Frontal cortex (tissue), 4 donors: ENCODE measurements around the gene CCDC141. TPM values are rescaled to one million over a fixed set of nuclear protein-coding genes. Genes with fewer than 3 reads are reported as not detected.
"Not testable (repeated sequence)": the region's sequence is repeated elsewhere in the genome, so short reads cannot be mapped to it uniquely, and the experiment has no call there.

Source experiments
- DNase-seq, 2 donors: peaks; one replicate each; pipeline ENCODE4 v3.0.0; 2012; ENCODE audit warnings: low spot score in 2 of 2
- FAIRE-seq: peaks from 2 replicates; lab custom pipeline; 2012; peaks lifted over from hg19 to GRCh38; lab: Jason Lieb, UNC
- total RNA-seq: library from RNA; depleted of rRNA; stranded (reverse); fragments of >200 nt; gene quantifications from one replicate; pipeline ENCODE4 v1.2.3, GENCODE V29; 2014
- donor health status: control.
- donor health status: control.
- donor health status: control.

CCDC141 gene
- total RNA-seq, 1 donor from 2014 or later, result 1.2 TPM

GRCh38 chr2:179044500-179044899, 5.4 kb downstream of the CCDC141 start:
- no peak for DNase-seq
- FAIRE-seq, result no peak

- FAIRE-seq, result no peak
These were observed 12.1 kb downstream of the CCDC141 start for GRCh38 chr2:179037807-179038206.

GRCh38 chr2:179036353-179036905, 13.5 kb downstream of the CCDC141 start:
- no peak for FAIRE-seq
- no peak for DNase-seq

More at GRCh38 chr2:179037807-179038206, 12.1 kb downstream of the CCDC141 start:
- DNase-seq, result no peak

GRCh38 chr2:179031731-179032408, 18.1 kb downstream of the CCDC141 start:
- FAIRE-seq (no peak), DNase-seq (no peak)

- no peak for DNase-seq
- FAIRE-seq, result no peak
These were observed 25.5 kb downstream of the CCDC141 start for GRCh38 chr2:179024445-179024844.

- FAIRE-seq, result no peak
These were observed 27.3 kb downstream of the CCDC141 start for GRCh38 chr2:179022685-179023084.

GRCh38 chr2:179021258-179021657, 28.7 kb downstream of the CCDC141 start:
- DNase-seq, result no peak
- no peak for FAIRE-seq

More at GRCh38 chr2:179022685-179023084, 27.3 kb downstream of the CCDC141 start:
- DNase-seq, result no peak

- no peak for DNase-seq
- no peak for FAIRE-seq
These were observed 29.7 kb downstream of the CCDC141 start for GRCh38 chr2:179020156-179020750.

- no peak for DNase-seq
These were observed 30.7 kb downstream of the CCDC141 start for GRCh38 chr2:179019260-179019659.

GRCh38 chr2:179017773-179018357, 32.1 kb downstream of the CCDC141 start:
- DNase-seq (no peak), FAIRE-seq (no peak)

More at GRCh38 chr2:179019260-179019659, 30.7 kb downstream of the CCDC141 start:
- FAIRE-seq, result no peak

GRCh38 chr2:179014189-179014588, 35.7 kb downstream of the CCDC141 start:
- not testable (repeated sequence) for DNase-seq, FAIRE-seq

GRCh38 chr2:179005976-179006375, 44.0 kb downstream of the CCDC141 start:
- FAIRE-seq (no peak), DNase-seq (no peak)

- FAIRE-seq (no peak), DNase-seq (no peak)
These were observed 50.5 kb downstream of the CCDC141 start for GRCh38 chr2:178999476-178999875.

GRCh38 chr2:178998539-178998938, 51.4 kb downstream of the CCDC141 start:
- FAIRE-seq, result no peak
- DNase-seq, result no peak

- FAIRE-seq (no peak), DNase-seq (no peak)
These were observed 52.5 kb downstream of the CCDC141 start for GRCh38 chr2:178997477-178997876.

- no peak for DNase-seq
- FAIRE-seq, result no peak
These were observed 52.9 kb downstream of the CCDC141 start for GRCh38 chr2:178997067-178997466.

GRCh38 chr2:178994264-178994663, 55.7 kb downstream of the CCDC141 start:
- no peak for FAIRE-seq

GRCh38 chr2:178993788-178994187, 56.1 kb downstream of the CCDC141 start:
- no peak for FAIRE-seq
- DNase-seq, result no peak

More at GRCh38 chr2:178994264-178994663, 55.7 kb downstream of the CCDC141 start:
- no peak for DNase-seq

GRCh38 chr2:178992719-178993118, 57.2 kb downstream of the CCDC141 start:
- not testable (repeated sequence) for DNase-seq, FAIRE-seq

GRCh38 chr2:178990533-178991241, 59.2 kb downstream of the CCDC141 start:
- DNase-seq, result no peak
- FAIRE-seq, result no peak
